Astrocyte of the cerebellum (primary cell): ENCODE results near the gene ITGA11.

Experiments used
- DNase-seq: peaks from one replicate; pipeline ENCODE4 v3.0.0-alpha.2; 2011; ENCODE audit warnings: low read depth
- H3K4me3 ChIP-seq: 2 replicates; pipeline ENCODE4 v1.5.1; 2011; ENCODE audit warnings: mild to moderate bottlenecking, low read depth, low read length, moderate library complexity
- in situ Hi-C: cut with HindIII; loops from 2 replicates; pipeline ENCODE4 v1.10.0; 2017; ENCODE audit warnings: low sequenced_read_pairs
- TF ChIP-seq, protein P1 (sequence below): IDR thresholded peaks from 2 replicates; pipeline ENCODE4 v1.5.1; 2012; ENCODE audit warnings: low read length, low read depth, moderate library complexity, mild to moderate bottlenecking; ENCODE audit errors: missing control alignments

Gene ITGA11

DNA sequence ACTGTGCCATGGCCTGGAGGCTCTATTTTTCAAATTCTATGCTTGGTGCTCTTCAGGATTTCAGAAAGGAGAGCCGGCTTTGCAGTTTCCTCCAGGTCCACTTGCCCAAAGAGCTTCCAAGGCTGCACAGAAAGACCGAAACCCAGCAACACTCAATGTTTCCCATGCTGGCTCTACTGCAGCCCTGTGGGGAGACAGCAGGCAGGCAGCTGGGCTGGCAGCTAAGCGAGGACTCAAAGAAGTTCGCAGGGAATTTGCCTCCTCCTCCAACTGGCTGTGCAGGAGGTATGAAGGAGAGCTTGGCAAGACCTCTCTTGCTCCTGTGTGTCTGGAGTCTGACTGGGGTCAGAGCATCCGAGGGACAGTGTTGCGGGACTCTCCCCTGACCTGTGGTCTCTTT, 17.4 kb upstream of the ITGA11 start:
- DNase-seq = no peak
- in situ Hi-C loops = no loop called here
- H3K4me3 ChIP-seq = no peak overlapping the region
- TF ChIP-seq, protein P1, sequence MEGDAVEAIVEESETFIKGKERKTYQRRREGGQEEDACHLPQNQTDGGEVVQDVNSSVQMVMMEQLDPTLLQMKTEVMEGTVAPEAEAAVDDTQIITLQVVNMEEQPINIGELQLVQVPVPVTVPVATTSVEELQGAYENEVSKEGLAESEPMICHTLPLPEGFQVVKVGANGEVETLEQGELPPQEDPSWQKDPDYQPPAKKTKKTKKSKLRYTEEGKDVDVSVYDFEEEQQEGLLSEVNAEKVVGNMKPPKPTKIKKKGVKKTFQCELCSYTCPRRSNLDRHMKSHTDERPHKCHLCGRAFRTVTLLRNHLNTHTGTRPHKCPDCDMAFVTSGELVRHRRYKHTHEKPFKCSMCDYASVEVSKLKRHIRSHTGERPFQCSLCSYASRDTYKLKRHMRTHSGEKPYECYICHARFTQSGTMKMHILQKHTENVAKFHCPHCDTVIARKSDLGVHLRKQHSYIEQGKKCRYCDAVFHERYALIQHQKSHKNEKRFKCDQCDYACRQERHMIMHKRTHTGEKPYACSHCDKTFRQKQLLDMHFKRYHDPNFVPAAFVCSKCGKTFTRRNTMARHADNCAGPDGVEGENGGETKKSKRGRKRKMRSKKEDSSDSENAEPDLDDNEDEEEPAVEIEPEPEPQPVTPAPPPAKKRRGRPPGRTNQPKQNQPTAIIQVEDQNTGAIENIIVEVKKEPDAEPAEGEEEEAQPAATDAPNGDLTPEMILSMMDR = no peak

DNA sequence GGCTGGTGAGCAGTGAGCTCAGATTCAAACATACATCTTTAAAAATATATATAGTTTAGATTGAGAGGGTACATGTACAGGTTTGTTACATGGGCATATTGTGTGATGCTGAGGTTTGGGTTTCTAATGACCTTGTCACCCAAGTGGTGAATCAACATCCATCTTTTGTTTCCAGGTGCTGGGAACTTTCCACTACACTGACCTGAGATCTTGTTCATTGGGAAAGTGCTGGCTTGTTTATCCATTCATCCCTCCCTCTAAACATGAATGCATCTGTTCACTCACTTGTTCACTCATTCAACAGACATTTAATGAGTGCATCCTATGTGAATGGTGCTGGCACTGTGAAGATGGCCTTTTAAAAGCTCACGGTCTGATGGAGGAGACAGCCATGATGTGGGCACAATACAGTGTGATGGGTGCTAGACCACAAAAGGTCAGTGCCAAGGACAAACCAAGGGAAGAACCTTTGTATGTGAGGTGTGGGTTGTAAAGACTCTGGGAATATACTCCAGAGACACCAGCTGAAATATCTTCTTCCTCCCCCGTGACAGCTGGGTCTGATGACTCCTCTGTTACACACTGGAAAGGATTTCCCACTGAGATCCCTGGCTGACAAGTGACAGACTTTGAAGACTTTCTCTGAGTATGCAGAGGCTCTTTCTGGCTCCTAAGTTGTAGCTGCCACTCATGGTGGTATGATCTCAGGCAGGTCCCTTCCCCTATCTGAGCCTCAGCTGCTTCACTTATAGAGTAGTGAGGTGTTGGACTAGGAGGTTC, 16.2 kb upstream of the ITGA11 start:
- in situ Hi-C loops = no loop called here
- TF ChIP-seq, protein P1 = no peak
- no peak for DNase-seq
- H3K4me3 ChIP-seq = no peak overlapping the region

DNA sequence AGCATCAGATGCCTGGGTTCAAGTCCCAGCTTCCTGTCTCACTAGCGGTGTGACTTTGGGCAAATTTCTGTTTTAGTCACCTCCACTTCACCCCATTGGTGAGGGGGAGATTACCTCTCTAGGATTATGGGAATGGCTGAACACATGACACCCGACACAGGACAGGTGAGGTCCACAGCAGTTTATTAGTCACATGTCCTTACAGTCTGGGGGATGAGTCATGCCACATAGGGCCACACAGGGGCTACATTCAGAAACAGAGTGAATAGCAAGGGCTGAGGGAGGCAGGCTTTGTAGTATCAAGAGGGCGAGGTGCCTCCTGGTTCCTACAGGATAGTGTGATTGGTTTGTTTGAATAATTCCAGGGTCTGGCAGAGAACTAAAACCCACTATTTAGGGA, 15.2 kb upstream of the ITGA11 start:
- in situ Hi-C loops = no loop called here
- no peak overlapping the region for H3K4me3 ChIP-seq
- DNase-seq = no peak
- TF ChIP-seq, protein P1 = no peak

DNA sequence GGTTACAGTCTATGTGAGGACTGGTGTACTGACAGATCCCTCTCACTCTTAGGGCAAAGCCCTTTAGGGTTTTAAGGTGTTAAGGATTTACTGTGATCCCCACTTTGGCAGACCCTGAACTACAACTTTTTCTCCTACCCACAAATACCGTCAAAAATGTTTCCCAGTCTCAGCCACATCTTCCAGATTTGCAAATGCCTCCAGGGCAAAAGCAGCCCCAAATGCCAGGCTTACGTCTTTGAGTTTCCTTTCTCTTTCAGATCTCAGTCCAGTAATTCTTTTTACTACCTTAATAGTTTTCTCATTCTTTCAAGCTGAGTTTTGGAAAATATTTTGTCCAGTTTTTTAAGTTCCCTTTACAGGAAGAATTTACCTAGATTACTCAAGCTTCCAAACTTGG, 13.4 kb upstream of the ITGA11 start:
- DNase-seq = no peak

DNA sequence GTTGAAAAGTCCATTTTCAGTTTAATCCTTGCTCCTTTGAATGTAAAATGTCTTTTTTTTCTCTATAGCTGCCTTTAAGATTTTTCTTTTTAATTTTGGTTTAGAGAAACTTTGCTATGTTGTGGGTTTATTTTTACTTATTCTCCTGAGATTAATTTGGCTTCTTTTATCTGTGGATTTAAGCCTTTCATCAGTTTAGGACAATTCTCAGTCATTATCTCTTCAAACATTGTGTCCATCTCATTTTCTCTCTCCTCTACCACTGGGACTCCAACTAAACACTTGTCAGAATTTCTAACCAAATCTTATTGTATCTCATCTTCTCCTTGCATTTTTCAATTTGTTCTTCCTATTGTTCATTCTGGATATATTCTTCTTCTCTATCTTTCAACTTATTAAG, 12.4 kb upstream of the ITGA11 start:
- DNase-seq = no peak
- in situ Hi-C loops = no loop called here
- no peak overlapping the region for H3K4me3 ChIP-seq
- TF ChIP-seq, protein P1 = no peak

More for the DNA sequence above, 13.4 kb upstream of the ITGA11 start:
- H3K4me3 ChIP-seq = no peak overlapping the region
- TF ChIP-seq, protein P1 = no peak
- in situ Hi-C loops = no loop called here

DNA sequence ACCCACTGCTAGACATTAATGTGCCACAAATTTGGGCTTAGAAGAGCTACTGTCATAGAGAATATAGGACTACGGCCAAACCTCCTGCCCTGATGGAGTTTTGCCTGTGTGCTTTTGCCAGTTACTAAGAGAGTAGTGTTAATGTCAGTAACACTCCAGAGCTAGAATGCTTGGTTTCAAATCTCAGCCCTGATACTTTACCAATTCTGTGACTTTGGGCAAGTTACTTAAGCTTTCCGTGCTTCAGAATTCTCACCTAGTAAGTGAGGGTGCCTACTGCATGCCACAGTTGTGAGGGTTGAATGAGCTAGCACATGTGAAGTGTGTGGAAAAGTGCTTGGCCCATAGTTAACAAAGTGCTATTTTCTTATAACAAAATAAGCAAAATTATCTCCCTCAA, 10.9 kb upstream of the ITGA11 start:
- in situ Hi-C loops = no loop called here
- no peak overlapping the region for H3K4me3 ChIP-seq
- TF ChIP-seq, protein P1 = no peak
- DNase-seq = no peak
